Colon (tissue), 2 donors: ENCODE measurements around the gene TSPAN2.

Source experiments
- FAIRE-seq: peaks from 2 replicates; lab custom pipeline; 2012; peaks lifted over from hg19 to GRCh38; lab: Jason Lieb, UNC
- donor health status: control.
- donor health status: control.

Gene TSPAN2

DNA sequence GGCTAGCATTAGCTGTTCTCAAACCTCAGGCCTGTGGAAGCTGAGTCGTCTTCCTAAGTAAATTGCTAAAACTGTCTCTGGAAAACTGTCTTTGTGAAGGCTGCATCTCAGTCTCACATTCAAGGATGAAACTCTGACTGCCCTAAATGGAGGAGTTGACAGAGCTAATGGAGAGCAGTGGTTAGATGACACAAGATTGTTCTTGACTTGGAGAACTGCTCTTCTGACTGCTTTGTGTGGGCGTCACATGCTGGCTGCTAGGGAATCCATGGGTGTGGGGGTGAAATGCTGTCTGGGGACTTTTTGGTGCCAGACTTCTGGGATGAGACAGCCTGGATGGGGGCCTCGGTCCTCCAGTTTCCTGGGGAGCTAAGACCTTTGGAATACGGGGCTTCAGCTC, 24.5 kb upstream of the TSPAN2 start:
- no peak for FAIRE-seq

DNA sequence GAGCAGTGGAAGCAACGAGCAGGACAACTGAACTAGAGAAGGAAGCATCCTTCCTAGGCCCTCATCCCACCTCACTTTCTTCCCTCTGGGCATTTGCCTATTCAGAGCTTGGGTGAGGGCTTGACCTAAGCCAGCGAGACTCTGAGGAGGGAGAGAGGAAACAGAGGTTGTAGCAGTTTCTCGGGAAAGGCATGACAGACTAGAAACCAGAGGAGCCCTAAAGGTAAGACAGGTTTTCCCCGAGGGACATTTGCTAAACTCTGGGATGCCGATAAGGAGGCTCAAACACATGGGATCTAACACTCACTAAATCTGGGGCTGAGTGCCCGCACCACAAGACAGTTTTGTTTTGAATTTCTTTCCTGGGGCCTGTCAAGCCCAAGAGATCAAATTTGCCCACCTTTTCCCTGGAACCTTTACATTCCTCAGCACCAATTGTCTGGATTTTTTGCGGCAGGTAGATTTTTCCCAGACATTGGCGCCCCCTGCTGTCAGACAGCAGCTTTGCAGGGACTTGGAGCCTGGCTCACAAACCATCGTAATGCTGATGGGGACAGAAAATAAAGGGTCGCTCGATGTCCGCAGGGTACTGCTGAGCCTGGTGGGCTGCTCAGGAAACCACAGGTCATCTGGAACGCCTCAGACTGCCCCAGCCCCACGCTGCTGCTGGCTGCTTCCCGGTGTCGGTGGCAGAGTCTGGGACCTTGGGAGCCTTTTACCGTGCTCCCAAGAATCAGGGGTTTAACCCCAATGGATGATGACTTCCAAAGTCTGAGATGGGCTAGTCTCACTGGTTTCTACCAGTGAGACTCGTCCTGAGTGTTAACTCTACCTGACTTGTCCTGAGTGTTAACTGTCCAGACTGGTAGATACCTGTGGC, 23.4 kb upstream of the TSPAN2 start:
- no peak for FAIRE-seq

DNA sequence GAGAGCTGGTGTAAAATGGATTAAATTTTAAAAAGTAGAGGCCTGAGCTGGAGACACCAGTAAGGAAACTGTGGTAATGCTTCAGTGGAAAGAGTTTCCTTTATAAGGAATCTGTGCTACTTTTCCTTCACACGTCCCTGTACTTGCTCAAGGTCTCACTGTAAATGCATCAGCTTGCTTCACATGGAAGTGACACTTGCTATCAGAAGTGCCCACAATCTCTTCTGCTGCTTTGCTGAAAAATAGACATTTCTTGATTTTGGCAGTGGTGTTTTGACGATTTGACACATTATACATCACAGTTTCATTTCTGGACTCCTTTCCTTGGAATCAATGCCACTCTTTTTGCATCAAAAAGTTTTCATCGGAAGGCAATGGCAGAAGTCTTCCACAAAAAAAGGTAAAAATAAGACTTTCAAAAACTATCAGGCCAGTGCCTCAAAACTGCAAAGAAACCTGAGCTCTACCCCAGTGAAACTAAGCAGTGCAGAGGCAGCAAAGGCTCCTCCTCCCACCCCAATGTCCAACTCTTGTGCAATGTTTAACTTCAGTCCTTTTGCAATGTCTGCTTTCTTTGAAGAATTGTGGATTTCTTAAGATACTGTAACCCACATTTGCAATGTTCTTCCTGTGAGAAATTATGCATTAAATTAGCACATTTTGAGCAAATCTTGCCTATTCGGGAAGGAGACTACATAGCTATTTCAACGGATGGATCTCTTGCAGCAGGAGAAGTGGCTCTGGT, 18.4 kb upstream of the TSPAN2 start:
- no peak for FAIRE-seq

DNA sequence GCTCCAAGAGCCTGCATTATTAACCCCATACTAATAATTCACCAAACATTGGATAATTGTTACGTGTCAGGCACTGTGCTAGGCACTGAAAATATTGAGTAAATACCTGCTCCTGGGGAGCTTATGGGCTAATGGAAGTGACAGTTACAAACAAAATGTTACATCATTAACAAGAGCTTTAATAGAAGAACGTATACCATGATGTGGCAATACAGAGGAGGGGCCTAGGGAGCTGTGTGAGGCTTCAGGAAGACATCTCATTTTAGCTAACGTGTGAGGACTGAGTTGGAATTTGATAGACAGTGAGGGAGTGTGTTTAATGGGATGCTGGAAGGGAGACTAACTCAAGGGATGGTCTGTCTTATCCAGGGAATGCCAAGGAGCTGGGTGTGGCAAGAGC, 16.5 kb upstream of the TSPAN2 start:
- FAIRE-seq = no peak

DNA sequence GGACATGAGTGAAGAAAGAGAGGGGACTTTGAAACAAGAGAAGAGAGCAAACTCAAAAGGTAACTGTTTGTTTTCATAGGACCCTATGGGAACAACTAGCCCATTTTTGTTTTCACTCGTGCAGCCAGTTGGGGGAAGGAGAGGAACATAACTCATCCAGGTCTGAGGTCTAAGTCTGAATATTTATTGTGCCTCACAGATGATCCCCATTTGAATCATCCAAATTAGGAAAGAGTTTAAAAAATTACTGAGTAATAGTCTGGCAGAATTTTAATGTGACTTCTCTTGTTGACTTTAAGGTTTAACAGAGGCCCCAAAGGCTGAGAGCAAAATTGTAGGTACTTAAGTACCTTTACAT, 10.4 kb upstream of the TSPAN2 start:
- no peak for FAIRE-seq

DNA sequence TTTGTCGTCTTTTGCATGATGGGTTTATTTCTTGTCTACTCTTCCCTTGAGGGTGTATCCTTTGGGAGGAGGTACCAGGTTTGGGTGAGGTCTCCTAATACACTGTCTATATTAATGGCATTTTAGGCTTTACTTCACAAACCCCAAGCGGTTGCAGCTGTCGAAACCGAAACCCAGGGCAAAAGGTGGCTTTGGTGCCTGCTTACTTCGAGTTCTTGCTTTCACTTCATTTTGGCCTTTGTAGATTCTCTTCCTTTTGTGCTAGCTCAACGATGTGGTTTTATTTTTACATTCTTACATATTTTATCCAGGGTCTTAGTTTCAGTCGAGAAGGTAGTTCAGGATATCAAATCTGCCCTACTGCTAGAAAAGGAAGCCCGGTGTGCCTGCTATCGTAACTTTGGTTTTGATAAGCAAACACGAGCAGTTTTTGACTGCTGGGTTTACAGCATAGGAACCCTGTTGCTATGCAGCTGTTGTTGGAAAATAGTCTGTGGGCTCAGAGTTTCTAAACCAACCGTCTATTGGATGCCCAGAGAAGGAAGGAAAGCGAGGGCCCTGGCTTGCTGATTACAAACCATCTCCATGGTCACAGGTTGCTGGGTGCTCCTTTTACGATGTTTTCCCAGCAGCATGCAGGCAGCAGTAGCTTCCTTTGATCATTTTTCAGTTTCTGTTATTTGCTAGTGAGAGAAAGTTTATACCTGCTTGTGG, 9.8 kb upstream of the TSPAN2 start:
- peak; percentile 14 for FAIRE-seq

DNA sequence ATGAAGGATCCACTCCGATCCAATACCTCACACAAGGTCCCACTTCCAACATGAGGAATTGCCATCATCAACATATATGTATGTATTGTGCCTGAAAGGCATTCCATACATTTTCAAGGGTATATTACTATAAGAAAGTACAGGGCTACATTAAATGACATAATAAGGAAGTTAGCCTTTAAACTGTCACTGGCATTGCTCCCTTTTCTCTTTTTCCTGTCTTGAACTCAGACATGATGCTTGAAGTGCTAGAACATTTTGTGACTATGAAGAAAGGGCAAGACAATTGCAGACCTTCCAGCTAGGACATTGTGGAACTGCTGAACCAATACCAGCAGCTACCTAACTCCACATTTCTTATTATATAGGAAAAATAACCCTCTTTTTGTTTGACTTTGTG, 2.9 kb upstream of the TSPAN2 start:
- FAIRE-seq = no peak

DNA sequence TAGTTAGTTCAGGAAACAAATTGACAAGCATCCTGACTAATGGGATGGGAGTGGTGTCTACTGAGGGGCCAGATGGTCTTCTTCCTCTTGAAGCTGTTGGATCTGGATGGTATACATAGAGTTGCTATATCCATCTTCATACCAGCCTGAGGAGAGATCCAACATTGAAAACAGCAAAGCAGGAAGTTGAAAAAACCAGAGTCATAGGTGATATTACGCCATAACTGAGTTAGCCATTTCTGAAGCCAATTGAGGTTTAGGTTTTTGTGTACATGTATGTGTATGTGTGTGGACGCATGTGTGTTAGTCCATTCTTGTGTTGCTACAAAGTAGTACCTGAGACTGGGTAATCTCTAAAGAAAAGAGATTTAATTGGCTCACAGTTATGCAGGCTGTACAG, 2.3 kb upstream of the TSPAN2 start:
- no peak for FAIRE-seq

DNA sequence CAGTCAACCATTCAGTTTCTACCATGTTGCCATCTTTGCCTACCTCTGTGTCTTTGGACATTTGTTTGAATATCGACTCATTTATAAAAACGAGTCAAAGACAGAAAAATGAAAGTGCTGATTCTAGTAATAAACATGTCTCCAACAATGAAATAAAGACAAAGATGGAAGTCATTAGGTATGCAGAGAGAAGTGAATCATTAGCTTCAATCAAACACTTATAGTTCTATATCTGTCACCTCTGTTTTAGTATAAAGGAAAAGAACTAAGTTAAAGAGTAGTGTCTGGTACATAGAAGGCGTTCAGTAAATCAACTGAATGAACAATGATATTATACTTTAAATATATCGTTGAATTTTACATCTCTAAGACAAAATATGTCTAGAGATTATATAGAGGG, 1.7 kb upstream of the TSPAN2 start:
- no peak for FAIRE-seq

DNA sequence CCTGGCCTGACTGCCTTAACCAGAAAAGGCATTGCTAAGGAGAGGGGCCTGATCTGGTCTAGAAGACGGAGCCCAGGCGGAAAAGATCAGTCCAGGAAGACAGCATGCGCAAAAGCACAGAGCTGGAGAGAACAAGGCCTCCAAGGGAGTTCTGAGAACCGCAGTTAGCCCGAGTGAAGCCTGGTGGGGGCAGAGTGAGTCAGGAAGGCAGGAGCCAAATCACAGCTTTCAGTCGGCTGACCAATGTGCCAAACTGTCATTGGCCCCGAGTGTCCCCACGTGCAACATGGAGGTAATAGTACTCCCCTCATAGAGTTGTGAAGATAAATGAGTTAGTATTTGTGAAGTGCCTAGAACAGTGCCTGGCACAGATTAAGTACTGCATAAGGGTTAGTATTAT, 1.2 kb upstream of the TSPAN2 start:
- FAIRE-seq = no peak

DNA sequence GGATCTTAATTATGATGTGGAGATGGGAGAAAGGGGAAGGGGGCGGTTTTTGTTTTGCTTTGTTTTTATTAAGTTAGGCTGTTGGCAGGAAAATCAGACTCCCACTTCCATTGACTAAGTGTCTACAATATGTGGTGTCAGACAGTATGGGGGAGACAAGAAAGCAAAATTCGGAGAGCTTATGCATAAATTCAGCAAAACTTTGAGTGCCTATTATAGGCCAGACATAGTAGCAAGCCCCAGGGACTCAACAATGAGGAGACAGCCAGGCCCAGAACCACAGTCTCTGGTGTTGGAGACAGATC, 835 bp upstream of the TSPAN2 start:
- FAIRE-seq = no peak

DNA sequence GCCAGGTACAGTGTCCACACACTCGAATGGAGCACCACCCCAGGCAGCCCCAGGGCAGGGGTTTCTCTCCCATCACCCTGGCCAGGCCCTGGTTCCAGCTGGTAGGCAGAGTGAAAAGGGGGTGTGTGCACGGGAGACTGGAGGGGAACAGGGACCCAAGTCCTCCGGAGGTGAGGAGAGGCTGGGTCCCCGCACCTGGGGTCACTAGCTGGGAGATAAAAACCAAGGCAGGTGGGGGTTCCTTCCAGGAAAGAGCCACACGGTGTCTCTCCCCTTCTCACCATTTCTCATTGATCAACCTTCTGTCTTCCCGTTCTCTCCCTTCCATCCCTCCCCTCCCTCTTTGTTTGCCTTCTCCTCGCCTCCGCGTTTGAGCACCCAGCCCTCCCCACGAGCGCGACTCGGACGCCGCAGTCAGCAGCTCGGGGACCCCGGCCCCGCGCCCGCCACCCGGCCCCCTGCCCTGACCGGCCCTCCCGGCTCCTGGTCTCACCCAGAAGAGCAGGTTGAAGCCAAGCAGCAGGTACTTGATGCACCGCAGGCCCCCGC, 358 bp downstream of the TSPAN2 start:
- FAIRE-seq = no peak

DNA sequence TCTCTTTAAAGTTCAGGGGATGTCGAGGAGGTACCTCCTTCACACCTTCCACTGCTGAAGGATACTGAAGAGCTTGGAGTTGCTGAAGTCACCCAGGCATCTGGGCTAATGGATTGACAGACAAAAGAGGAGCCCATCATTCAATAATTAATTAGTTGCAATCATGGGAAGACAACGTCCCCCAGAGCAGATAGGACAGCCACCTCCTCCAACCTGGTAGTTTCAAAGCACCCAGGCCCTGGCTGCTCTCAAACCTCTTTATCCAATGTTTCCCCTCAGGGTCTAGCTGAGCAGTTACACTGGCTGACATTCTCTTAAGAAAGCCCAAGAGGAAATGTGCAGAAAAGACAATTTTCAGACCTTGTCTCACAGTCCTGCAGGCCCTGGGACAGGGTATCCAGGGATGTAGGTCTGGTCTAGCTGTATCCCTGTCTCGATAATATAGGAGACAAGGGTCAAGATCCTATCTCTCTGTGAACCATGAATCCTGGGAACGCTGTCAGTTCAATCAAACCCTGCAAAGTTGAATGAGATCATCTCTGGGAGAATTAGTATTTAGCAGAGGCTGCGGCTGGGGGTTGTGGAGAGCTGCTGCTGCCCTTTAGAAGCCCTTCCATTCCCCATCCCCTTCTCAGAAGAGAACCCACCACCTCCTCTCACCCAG, 1.1 kb downstream of the TSPAN2 start:
- no peak for FAIRE-seq

DNA sequence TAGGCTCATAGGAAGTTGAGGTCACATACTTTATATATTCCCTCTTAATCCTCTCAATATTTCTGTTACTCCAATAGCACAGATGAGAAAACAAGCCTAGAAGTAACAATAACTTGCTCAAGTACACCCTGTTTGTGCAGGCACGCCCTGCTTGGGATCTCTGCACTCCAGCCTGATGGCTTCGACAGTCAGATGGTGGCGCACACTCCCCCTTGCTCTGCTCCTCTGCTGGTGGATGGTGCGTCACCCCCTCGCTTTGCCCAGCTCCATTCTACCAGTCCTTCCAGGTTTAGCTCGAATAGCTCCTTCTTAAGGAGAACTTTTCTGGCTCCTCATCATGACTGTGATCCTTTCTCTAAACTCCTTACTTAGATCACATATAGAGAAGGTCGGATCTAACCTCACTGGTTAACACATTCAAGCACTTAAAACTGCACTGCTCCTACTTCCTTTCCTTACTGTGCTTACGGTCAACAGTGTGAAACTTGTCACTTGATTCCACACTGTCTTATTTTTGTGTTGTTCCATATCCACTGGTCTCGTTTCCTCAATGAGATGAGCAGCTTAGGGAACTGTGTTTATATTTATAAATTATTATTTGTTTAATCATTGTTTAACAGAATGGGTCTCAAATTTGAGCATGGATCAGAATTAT, 3.0 kb downstream of the TSPAN2 start:
- FAIRE-seq = no peak

DNA sequence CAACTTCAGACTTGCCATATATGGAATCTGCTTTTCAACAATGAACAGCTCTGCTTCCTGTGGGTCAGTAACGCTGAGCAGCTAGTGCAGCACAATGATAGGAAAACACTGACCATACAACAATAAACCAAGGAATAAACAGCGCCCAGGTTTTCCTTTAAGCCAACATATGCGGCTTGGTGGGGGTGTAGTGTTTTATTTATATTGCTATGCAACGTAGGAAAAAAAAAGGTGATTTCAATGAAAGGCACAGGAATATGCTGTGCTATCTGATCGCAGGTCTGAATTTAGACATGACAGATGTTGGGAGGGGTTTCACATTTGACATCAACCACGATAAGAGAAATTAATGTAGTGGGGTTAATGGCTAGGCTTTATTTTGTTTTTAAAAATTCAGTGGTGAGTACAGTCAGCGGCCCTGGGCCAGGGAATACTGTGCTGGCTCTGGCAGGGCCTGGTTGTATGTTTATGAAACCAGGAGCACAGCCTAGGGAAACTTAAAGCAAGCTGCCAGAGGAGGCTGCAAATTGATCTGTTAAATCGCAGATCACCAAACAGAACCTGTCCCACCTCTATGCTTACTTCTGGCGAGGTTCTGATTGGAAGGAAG, 4.3 kb downstream of the TSPAN2 start:
- FAIRE-seq = no peak

DNA sequence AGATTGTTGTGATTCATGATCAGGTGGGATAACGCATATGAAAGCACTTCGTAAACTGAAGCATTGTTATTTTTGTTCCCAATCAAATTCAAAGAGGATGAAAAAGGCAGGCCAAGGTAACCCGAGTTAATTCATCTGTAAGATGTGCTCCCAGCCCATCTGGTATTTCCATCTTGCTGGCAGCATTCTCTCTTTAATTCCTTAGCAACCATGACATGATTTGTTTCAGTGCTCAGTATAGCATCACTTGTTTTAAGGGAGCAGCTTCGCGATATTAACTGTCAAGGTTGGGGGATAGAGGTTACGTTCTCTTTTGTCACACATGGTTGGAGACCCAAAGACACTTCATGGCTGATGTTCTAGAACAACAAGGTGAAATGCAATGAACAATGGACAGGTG, 6.4 kb downstream of the TSPAN2 start:
- FAIRE-seq = no peak

DNA sequence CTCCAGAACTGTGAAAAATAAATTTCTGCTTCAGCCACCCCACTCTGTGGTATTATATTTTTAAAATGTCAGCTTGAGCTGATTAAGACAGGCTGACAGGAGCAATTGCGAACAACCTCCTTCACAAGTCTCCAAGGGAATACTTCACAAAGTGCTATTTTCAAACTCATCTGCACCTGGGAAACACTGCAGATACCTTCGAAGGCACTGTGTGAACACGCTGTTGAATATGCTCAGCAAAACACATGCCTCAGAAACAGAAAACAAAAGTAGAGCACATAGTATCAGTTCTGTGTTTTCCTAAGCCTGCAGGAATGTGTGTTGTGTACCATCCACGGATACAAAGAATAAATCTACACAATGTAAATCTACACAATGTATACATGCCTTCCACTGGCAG, 10.6 kb downstream of the TSPAN2 start:
- FAIRE-seq = no peak

DNA sequence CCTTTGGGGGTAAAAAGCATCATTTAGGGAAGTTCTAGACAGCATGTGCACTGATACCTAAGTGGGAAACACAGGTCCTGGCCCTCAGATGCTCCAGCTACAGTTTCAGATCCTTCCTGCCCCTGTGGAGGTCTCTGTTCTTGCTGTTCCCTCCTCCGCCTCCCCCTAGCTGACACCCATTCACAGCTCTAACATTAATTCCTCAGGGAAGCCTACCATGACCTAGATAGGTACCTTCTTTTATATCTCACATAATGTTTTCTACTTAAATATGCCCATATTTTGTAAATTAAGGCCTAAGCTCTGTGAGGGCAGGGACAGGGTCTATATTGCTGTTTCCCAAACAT, 11.3 kb downstream of the TSPAN2 start:
- no peak for FAIRE-seq

DNA sequence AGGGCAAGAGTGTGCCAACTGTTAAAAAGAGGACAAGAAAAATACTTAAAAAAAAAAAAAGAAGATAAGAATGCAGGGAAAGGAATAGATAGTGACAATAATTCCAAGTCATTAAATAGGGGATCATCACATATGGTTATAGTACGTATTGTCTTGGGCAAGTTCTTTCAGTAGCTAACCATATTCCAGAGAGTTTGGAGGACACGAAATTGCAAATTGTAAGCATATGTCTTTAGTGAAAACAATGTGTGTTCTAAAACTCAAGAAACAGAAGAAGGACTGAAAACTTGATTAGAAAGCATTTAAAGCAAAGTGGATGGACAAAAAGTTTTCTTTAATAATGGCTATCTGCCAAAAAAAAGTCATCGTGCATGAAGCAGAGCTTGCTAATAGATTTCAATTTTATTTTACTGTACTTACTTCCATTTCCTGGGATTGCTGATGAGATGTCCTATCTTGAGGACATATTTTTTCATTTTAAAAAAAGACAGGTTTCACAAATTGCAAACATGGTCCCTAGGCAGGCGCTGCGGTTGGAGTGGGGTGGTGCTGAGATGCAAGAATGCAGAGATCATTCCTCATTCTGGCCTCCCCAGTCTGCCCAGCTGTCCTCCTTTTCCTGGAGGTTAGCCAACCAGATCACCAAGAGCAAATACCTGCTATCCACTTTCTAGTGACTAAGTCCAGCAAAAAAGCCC, 11.9 kb downstream of the TSPAN2 start:
- FAIRE-seq = no peak

DNA sequence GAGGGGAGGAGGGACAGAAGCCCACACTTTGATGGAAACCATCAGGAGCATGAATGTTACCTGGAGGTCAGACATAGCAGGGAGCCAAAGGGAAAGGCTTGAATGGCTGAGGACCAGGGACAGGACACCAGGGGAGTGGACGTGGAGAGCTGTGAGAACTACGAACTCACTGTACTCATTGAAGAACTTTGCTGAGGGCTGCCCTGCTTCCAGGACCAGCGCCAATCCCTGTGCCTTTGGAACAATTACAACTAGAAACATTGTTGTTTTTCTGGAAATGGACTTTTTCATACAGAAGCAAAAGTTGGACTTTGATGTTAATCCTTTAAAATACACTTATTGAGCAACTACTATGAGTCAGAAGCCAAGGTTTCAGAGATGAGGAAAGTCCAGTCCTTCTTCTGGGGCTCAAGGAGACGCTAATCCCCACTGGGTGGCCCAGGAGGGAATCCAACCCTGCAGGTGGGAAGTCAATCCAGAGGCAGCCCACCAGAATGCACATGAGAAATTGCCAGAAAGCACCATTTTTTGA, 12.9 kb downstream of the TSPAN2 start:
- FAIRE-seq = no peak
